Naive thymus-derived CD4-positive, alpha-beta T cell (primary cell): ENCODE results near the gene CLN5. TPM values are rescaled to one million over a fixed set of nuclear protein-coding genes. Genes with fewer than 3 reads are reported as not detected.

Source experiments
- ATAC-seq: fragments of 150-1000 bp; cut with Tn5 transposase; 2 replicates; pipeline ENCODE4 v1.10.0; 2021; ENCODE audit warnings: mild to moderate bottlenecking, moderate library complexity
- CTCF ChIA-PET: fragments of 350-600 bp; sonication (Branson Sonifier 250); formaldehyde crosslinking; loops from one replicate; lab custom pipeline; 2021; ENCODE audit warnings: antibody characterized with exemption; lab: Charles Lee
- POLR2A ChIA-PET: fragments of 350-600 bp; sonication (Branson Sonifier 250); formaldehyde crosslinking; loops from one replicate; lab custom pipeline; 2021; ENCODE audit warnings: antibody characterized with exemption, inconsistent platforms; lab: Charles Lee
- DNase-seq, 9 donors: peaks; one replicate each; pipeline versions ENCODE4 v3.0.0 to v3.0.0-alpha.2; 2020 to 2022; ENCODE audit warnings: mixed read lengths in 1 of 9
- H3K27ac ChIP-seq: one replicate; pipeline ENCODE4 v1.7.0; 2013; ENCODE audit warnings: mild to moderate bottlenecking, low read depth, low read length, moderate library complexity
- H3K27me3 ChIP-seq, 2 donors: one replicate each; pipeline ENCODE4 v1.7.0; 2013; ENCODE audit warnings: low read length in 2 of 2, mild to moderate bottlenecking in 2 of 2, moderate library complexity in 2 of 2; ENCODE audit not compliant: control insufficient read depth in 2 of 2, insufficient read depth in 2 of 2
- H3K36me3 ChIP-seq, 3 experiments: 1 replicate in 2 of 3; 2 replicates in 1 of 3; pipeline ENCODE4 v1.7.0; 2013; ENCODE audit warnings: low read length in 3 of 3, mild to moderate bottlenecking in 3 of 3, moderate library complexity in 1 of 3; ENCODE audit not compliant: insufficient read depth in 3 of 3, control insufficient read depth in 2 of 3
- H3K4me1 ChIP-seq, 2 donors: one replicate each; pipeline ENCODE4 v1.7.0; 2013; ENCODE audit warnings: low read length in 2 of 2, mild to moderate bottlenecking in 2 of 2, moderate library complexity in 1 of 2; ENCODE audit not compliant: control insufficient read depth in 2 of 2, insufficient read depth in 2 of 2
- H3K4me3 ChIP-seq: 2 replicates; pipeline ENCODE4 v1.7.0; 2013; ENCODE audit warnings: mild to moderate bottlenecking, low read length
- H3K9me3 ChIP-seq, 3 experiments: 1 replicate in 2 of 3; 2 replicates in 1 of 3; pipeline ENCODE4 v1.7.0; 2013; ENCODE audit warnings: low read length in 3 of 3; ENCODE audit not compliant: control insufficient read depth in 2 of 3
- H3K27ac Mint-ChIP-seq, 9 donors: one replicate each; pipeline ENCODE4 v1.8.0; 2020 to 2022; ENCODE audit warnings: mixed read lengths in 9 of 9, mild to moderate bottlenecking in 8 of 9, moderate library complexity in 5 of 9, inconsistent platforms in 2 of 9
- H3K27me3 Mint-ChIP-seq, 5 donors: one replicate each; pipeline ENCODE4 v1.8.0; 2021 to 2022; ENCODE audit warnings: mixed read lengths in 5 of 5, mild to moderate bottlenecking in 1 of 5
- H3K36me3 Mint-ChIP-seq, 5 donors: one replicate each; pipeline ENCODE4 v1.8.0; 2020 to 2022; ENCODE audit warnings: mixed read lengths in 5 of 5, mild to moderate bottlenecking in 3 of 5, inconsistent platforms in 1 of 5
- H3K4me1 Mint-ChIP-seq, 7 donors: one replicate each; pipeline ENCODE4 v1.8.0; 2020 to 2022; ENCODE audit warnings: mixed read lengths in 7 of 7, mild to moderate bottlenecking in 3 of 7, inconsistent platforms in 1 of 7
- H3K4me3 Mint-ChIP-seq, 10 donors: one replicate each; pipeline ENCODE4 v1.8.0; 2020 to 2022; ENCODE audit warnings: mild to moderate bottlenecking in 10 of 10, mixed read lengths in 10 of 10, moderate library complexity in 6 of 10, inconsistent platforms in 2 of 10
- H3K9me3 Mint-ChIP-seq, 11 donors: one replicate each; pipeline ENCODE4 v1.8.0; 2020 to 2022; ENCODE audit warnings: mixed read lengths in 11 of 11, mild to moderate bottlenecking in 4 of 11, inconsistent platforms in 1 of 11, moderate library complexity in 1 of 11
- intact Hi-C, 2 donors: fragments of 100-400 bp; cut with micrococcal nuclease; formaldehyde crosslinking; loops; one replicate each; pipeline ENCODE4 v1.15.1; 2023
- polyA plus RNA-seq, 2 donors: library from polyadenylated mRNA; unstranded; fragments of 300-500 nt; fragmentation: Illumina TruSeq; gene quantifications; one replicate each; pipeline ENCODE4 v1.2.3, GENCODE V29; 2021
- total RNA-seq, 6 experiments: library from RNA in 5 of 6; stranded (reverse) in 5 of 6; gene quantifications; 1 replicate in 5 of 6; 2 replicates in 1 of 6; pipeline ENCODE4 v1.2.3 and lab custom pipeline; 2021 to 2026

The CLN5 gene
- total and polyA plus RNA-seq, 7 experiments from 2014 or later, result 18.9 to 45.3 (median 27.7) TPM

- ChIA-PET CTCF (interaction anchor here (0.7 to 1.0 kb wide), 2 partner anchors 9 kb away, joined by 3 to 4 read pairs; no protein-coding TSS in a partner anchor), POLR2A (interaction anchor here (0.9 kb wide), 1 partner anchor 45 kb away, joined by 3 read pairs; the partner anchor contains the start of gene FBXL3)
- intact Hi-C loops, result loop anchor here in 1 of 2 donors (5.0 kb wide), 1 partner anchor 1285 kb away; no protein-coding TSS in a partner anchor
- no peaks in the 10 kb centered on the region for H3K9me3 ChIP-seq
- no peaks in the 10 kb centered on the region for H3K9me3 Mint-ChIP-seq
- no peak for DNase-seq
- no peak overlapping the region for H3K27ac ChIP-seq
- H3K4me3 Mint-ChIP-seq, result no peak overlapping the region
- H3K4me3 ChIP-seq, result no peak overlapping the region
- H3K36me3 Mint-ChIP-seq, result no peaks in the 10 kb centered on the region
- ATAC-seq, result no peak
- H3K4me1 ChIP-seq, result peaks cover 0 to 5% of the 10 kb centered on the region in 2 donors
- peaks cover 0 to 56% (median 31%) of the 10 kb centered on the region in 5 donors for H3K27me3 Mint-ChIP-seq
- H3K27me3 ChIP-seq, result no peaks in the 10 kb centered on the region
- no peak overlapping the region for H3K27ac Mint-ChIP-seq
- no peaks in the 10 kb centered on the region for H3K36me3 ChIP-seq
- H3K4me1 Mint-ChIP-seq, result peaks cover 0 to 7% (median 4%) of the 10 kb centered on the region in 7 donors
These were observed 9.8 kb upstream of the CLN5 start for GRCh38 chr13:76982061-76982460.

- Mint-ChIP-seq H3K27ac (no peak overlapping the region), H3K27me3 (peaks cover 0 to 59% (median 29%) of the 10 kb centered on the region in 5 donors), H3K9me3 (no peaks in the 10 kb centered on the region), H3K4me3 (no peak overlapping the region), H3K36me3 (no peaks in the 10 kb centered on the region), H3K4me1 (peaks cover 0 to 9% (median 4%) of the 10 kb centered on the region in 7 donors)
- ChIA-PET CTCF (no interaction called here), POLR2A (no interaction called here)
- H3K27ac ChIP-seq, result no peak overlapping the region
- H3K4me3 ChIP-seq, result no peak overlapping the region
- H3K4me1 ChIP-seq, result peaks cover 0 to 5% of the 10 kb centered on the region in 2 donors
- H3K27me3 ChIP-seq, result no peaks in the 10 kb centered on the region
- H3K9me3 ChIP-seq, result no peaks in the 10 kb centered on the region
- ATAC-seq (no peak), DNase-seq (no peak)
- H3K36me3 ChIP-seq, result no peaks in the 10 kb centered on the region
- intact Hi-C loops, result loop anchor here in 1 of 2 donors (5.0 kb wide), 1 partner anchor 1286 kb away; no protein-coding TSS in a partner anchor
These were observed 8.2 kb upstream of the CLN5 start for GRCh38 chr13:76983676-76984075.

GRCh38 chr13:76991432-76991795 is 467 bp upstream of the CLN5 start:
- Mint-ChIP-seq H3K4me3 (peak overlapping the region; percentile 88 to 99 (median 96)), H3K4me1 (peaks cover 23 to 54% (median 49%) of the 10 kb centered on the region in 7 donors), H3K27me3 (peaks cover 0 to 16% (median under 1%) of the 10 kb centered on the region in 5 donors), H3K36me3 (peaks cover 0 to 16% (median 3%) of the 10 kb centered on the region in 5 donors), H3K9me3 (no peaks in the 10 kb centered on the region), H3K27ac (peak overlapping the region; percentile 96 to 99 (median 99))
- POLR2A ChIA-PET, result interaction anchor here (0.7 to 10.5 kb wide), 15 partner anchors 10 to 1230 kb away, joined by 3 to 170 read pairs (median 11); partner anchors contain the start of genes FBXL3 and KCTD12
- Histone ChIP-seq H3K36me3 (peaks cover 0 to 5% (median 0%) of the 10 kb centered on the region in 3 experiments), H3K27me3 (peaks cover 0 to 3% of the 10 kb centered on the region in 2 donors), H3K4me1 (peaks cover 12 to 19% of the 10 kb centered on the region in 2 donors), H3K4me3 (peak overlapping the region; percentile 87), H3K27ac (peak overlapping the region; percentile 96), H3K9me3 (no peaks in the 10 kb centered on the region)
- intact Hi-C loops, result loop anchor here (1.0 to 10.0 kb wide), 9 partner anchors 11 to 1667 kb away; partner anchors contain the start of genes LMO7 (in 1 of the 2), SLAIN1 (in 1 of the 2) and UCHL3 (in 1 of the 2)
- ATAC-seq (peak; percentile 69), DNase-seq (peak in 1 of 9 donors; percentile 54)
- CTCF ChIA-PET, result interaction anchor here (0.6 to 2.6 kb wide), 4 partner anchors 9 to 63 kb away, joined by 3 to 7 read pairs (median 3); partner anchors contain the start of gene FBXL3

GRCh38 chr13:76992548-76993001 is 694 bp downstream of the CLN5 start:
- H3K27ac ChIP-seq, result peak overlapping the region; percentile 96
- DNase-seq, result peak in 5 of 9 donors; percentile 18 to 36 (median 29)
- peaks cover 0 to 8% (median 0%) of the 10 kb centered on the region in 5 donors for H3K27me3 Mint-ChIP-seq
- POLR2A ChIA-PET, result interaction anchor here (0.6 to 10.5 kb wide), 19 partner anchors 9 to 1231 kb away, joined by 3 to 170 read pairs (median 6); partner anchors contain the start of genes FBXL3 and KCTD12
- peaks cover 27 to 65% (median 55%) of the 10 kb centered on the region in 7 donors for H3K4me1 Mint-ChIP-seq
- peaks cover 0 to 3% of the 10 kb centered on the region in 2 donors for H3K27me3 ChIP-seq
- CTCF ChIA-PET, result interaction anchor here (1.5 to 2.6 kb wide), 3 partner anchors 9 to 107 kb away, joined by 3 to 7 read pairs (median 7); partner anchors contain the start of gene FBXL3
- H3K4me3 ChIP-seq, result peak overlapping the region; percentile 87
- peaks cover 12 to 19% of the 10 kb centered on the region in 2 donors for H3K4me1 ChIP-seq
- H3K9me3 Mint-ChIP-seq, result no peaks in the 10 kb centered on the region
- peaks cover 0 to 5% (median 2%) of the 10 kb centered on the region in 3 experiments for H3K36me3 ChIP-seq
- H3K27ac Mint-ChIP-seq, result peak overlapping the region; percentile 96 to 99 (median 99)
- ATAC-seq, result no peak
- H3K36me3 Mint-ChIP-seq, result peaks cover 0 to 22% (median 9%) of the 10 kb centered on the region in 5 donors
- intact Hi-C loops, result loop anchor here (1.0 to 10.0 kb wide), 18 partner anchors 9 to 1668 kb away; partner anchors contain the start of genes FBXL3 (in 2 of the 2), KCTD12 (in 2 of the 2), SLAIN1 (in 2 of the 2) and LMO7 (in 1 of the 2)
- peak overlapping the region; percentile 88 to 99 (median 96) for H3K4me3 Mint-ChIP-seq
- H3K9me3 ChIP-seq, result no peaks in the 10 kb centered on the region

GRCh38 chr13:76993021-76993420 is 1.1 kb downstream of the CLN5 start:
- Histone ChIP-seq H3K9me3 (no peaks in the 10 kb centered on the region), H3K27me3 (peaks cover 0 to 3% of the 10 kb centered on the region in 2 donors), H3K27ac (peak overlapping the region; percentile 96), H3K4me3 (peak overlapping the region; percentile 87), H3K36me3 (peaks cover 0 to 8% (median 6%) of the 10 kb centered on the region in 3 experiments), H3K4me1 (peaks cover 12 to 19% of the 10 kb centered on the region in 2 donors)
- intact Hi-C loops, result loop anchor here (2.0 to 10.0 kb wide), 10 partner anchors 14 to 1668 kb away; partner anchors contain the start of genes SLAIN1 (in 2 of the 2), LMO7 (in 1 of the 2) and UCHL3 (in 1 of the 2)
- CTCF ChIA-PET, result interaction anchor here (1.5 to 2.6 kb wide), 3 partner anchors 9 to 107 kb away, joined by 3 to 7 read pairs (median 7); partner anchors contain the start of gene FBXL3
- ATAC-seq (no peak), DNase-seq (no peak)
- Mint-ChIP-seq H3K27ac (peak overlapping the region; percentile 96 to 99 (median 99)), H3K4me1 (peaks cover 28 to 70% (median 55%) of the 10 kb centered on the region in 7 donors), H3K9me3 (no peaks in the 10 kb centered on the region), H3K36me3 (peaks cover 0 to 24% (median 13%) of the 10 kb centered on the region in 5 donors), H3K4me3 (peak overlapping the region; percentile 88 to 99 (median 96)), H3K27me3 (peaks cover 0 to 4% (median 0%) of the 10 kb centered on the region in 5 donors)
- POLR2A ChIA-PET, result interaction anchor here (0.6 to 10.5 kb wide), 18 partner anchors 8 to 1231 kb away, joined by 3 to 170 read pairs (median 6); partner anchors contain the start of genes FBXL3 and KCTD12

- peaks cover 0 to 29% (median 18%) of the 10 kb centered on the region in 5 donors for H3K36me3 Mint-ChIP-seq
These were observed 1.6 kb downstream of the CLN5 start for GRCh38 chr13:76993473-76993872.

More at GRCh38 chr13:76993473-76993872, 1.6 kb downstream of the CLN5 start:
- intact Hi-C loops, result loop anchor here (2.0 to 10.0 kb wide), 10 partner anchors 13 to 1669 kb away; partner anchors contain the start of genes SLAIN1 (in 2 of the 2), LMO7 (in 1 of the 2) and UCHL3 (in 1 of the 2)
- Mint-ChIP-seq H3K4me1 (peaks cover 33 to 74% (median 60%) of the 10 kb centered on the region in 7 donors), H3K27ac (peak overlapping the region; percentile 96 to 99 (median 99)), H3K4me3 (peak overlapping the region; percentile 88 to 99 (median 96)), H3K27me3 (no peaks in the 10 kb centered on the region), H3K9me3 (no peaks in the 10 kb centered on the region)
- Histone ChIP-seq H3K27ac (peak overlapping the region; percentile 96), H3K9me3 (no peaks in the 10 kb centered on the region), H3K36me3 (peaks cover 0 to 10% (median 10%) of the 10 kb centered on the region in 3 experiments), H3K4me3 (no peak overlapping the region), H3K27me3 (peaks cover 0 to 3% of the 10 kb centered on the region in 2 donors), H3K4me1 (peaks cover 12 to 19% of the 10 kb centered on the region in 2 donors)
- ATAC-seq, result no peak
- ChIA-PET POLR2A (interaction anchor here (0.6 to 10.5 kb wide), 14 partner anchors 8 to 1104 kb away, joined by 3 to 170 read pairs (median 5); partner anchors contain the start of genes FBXL3 and KCTD12), CTCF (interaction anchor here (1.5 to 2.6 kb wide), 3 partner anchors 8 to 108 kb away, joined by 3 to 7 read pairs (median 7); partner anchors contain the start of gene FBXL3)
- no peak for DNase-seq
